ENCODE results near the gene BTNL9.

DNA sequence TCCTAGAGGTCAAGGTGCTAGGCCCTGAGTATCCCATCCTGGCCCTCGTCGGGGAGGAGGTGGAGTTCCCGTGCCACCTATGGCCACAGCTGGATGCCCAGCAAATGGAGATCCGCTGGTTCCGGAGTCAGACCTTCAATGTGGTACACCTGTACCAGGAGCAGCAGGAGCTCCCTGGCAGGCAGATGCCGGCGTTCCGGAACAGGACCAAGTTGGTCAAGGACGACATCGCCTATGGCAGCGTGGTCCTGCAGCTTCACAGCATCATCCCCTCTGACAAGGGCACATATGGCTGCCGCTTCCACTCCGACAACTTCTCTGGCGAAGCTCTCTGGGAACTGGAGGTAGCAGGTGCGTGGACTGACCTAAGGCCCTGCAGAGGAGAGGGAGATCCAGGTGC is 7.9 kb downstream of the BTNL9 start:
- TF ChIP-seq, protein P1, sequence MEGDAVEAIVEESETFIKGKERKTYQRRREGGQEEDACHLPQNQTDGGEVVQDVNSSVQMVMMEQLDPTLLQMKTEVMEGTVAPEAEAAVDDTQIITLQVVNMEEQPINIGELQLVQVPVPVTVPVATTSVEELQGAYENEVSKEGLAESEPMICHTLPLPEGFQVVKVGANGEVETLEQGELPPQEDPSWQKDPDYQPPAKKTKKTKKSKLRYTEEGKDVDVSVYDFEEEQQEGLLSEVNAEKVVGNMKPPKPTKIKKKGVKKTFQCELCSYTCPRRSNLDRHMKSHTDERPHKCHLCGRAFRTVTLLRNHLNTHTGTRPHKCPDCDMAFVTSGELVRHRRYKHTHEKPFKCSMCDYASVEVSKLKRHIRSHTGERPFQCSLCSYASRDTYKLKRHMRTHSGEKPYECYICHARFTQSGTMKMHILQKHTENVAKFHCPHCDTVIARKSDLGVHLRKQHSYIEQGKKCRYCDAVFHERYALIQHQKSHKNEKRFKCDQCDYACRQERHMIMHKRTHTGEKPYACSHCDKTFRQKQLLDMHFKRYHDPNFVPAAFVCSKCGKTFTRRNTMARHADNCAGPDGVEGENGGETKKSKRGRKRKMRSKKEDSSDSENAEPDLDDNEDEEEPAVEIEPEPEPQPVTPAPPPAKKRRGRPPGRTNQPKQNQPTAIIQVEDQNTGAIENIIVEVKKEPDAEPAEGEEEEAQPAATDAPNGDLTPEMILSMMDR (IDR thresholded peaks at IDR 0.05), result no peak
- TF ChIP-seq POLR2A (IDR thresholded peaks at IDR 0.05), result no peak
- TF ChIP-seq POLR2AphosphoS5 (IDR thresholded peaks at IDR 0.05), result no peak

Measured in upper lobe of left lung (tissue), 4 donors.